SK-N-SH treated with all-trans-retinoic acid at 6 μM for 48 hours (cell line): ENCODE data around the gene STARD10.

Experiments
- ATAC-seq: fragments of 200-7000 bp; cut with Tn5 transposase; 3 replicates; pipeline ENCODE4 v1.9.1; 2020; ENCODE audit warnings: mild to moderate bottlenecking, moderate library complexity
- BACH2 ChIP-seq: fragments of 250-450 bp; sonication (Bioruptor Pico); IDR thresholded peaks from 2 replicates; pipeline ENCODE4 v1.9.0; 2021; ENCODE audit warnings: mild to moderate bottlenecking, borderline replicate concordance
- CSDC2 ChIP-seq: fragments of 250-450 bp; sonication (Bioruptor Pico); IDR thresholded peaks from 2 replicates; pipeline ENCODE4 v1.5.0; 2020; ENCODE audit warnings: mild to moderate bottlenecking, moderate library complexity
- ESRRG ChIP-seq: fragments of 250-450 bp; sonication (Bioruptor Pico); IDR thresholded peaks from 2 replicates; pipeline ENCODE4 v1.6.1; 2021; ENCODE audit warnings: mild to moderate bottlenecking
- GLIS3 ChIP-seq: fragments of 250-450 bp; sonication (Bioruptor Pico); IDR thresholded peaks from 2 replicates; pipeline ENCODE4 v1.5.0; 2020; ENCODE audit warnings: mild to moderate bottlenecking, moderate library complexity
- ISL1 ChIP-seq: fragments of 250-450 bp; sonication (Bioruptor Pico); IDR thresholded peaks from 2 replicates; pipeline ENCODE4 v2.1.2; 2022; ENCODE audit warnings: mild to moderate bottlenecking, moderate library complexity
- OSR1 ChIP-seq: fragments of 250-450 bp; sonication (Bioruptor Pico); IDR thresholded peaks from 2 replicates; pipeline ENCODE4 v1.8.0; 2022; ENCODE audit warnings: moderate library complexity, mild to moderate bottlenecking, inconsistent platforms
- PPARA ChIP-seq: fragments of 250-450 bp; sonication (Bioruptor Pico); IDR thresholded peaks from 2 replicates; pipeline ENCODE4 v1.5.0; 2020; ENCODE audit warnings: mild to moderate bottlenecking, borderline replicate concordance
- RARB ChIP-seq: fragments of 250-450 bp; sonication (Bioruptor Pico); IDR thresholded peaks from 2 replicates; pipeline ENCODE4 v1.8.0; 2021; ENCODE audit warnings: mild to moderate bottlenecking, moderate library complexity
- SNAI2 ChIP-seq: fragments of 250-450 bp; sonication (Bioruptor Pico); IDR thresholded peaks from 2 replicates; pipeline ENCODE4 v1.5.0; 2020; ENCODE audit warnings: mild to moderate bottlenecking, moderate library complexity
- TCF4 ChIP-seq: fragments of 250-450 bp; sonication (Bioruptor Pico); IDR thresholded peaks from 2 replicates; pipeline ENCODE4 v1.8.0; 2021; ENCODE audit warnings: mild to moderate bottlenecking, moderate library complexity, borderline replicate concordance
- TOX ChIP-seq: fragments of 250-450 bp; sonication (Bioruptor Pico); IDR thresholded peaks from 2 replicates; pipeline ENCODE4 v1.8.0; 2021; ENCODE audit warnings: mild to moderate bottlenecking, moderate library complexity, borderline replicate concordance
- ZC3H10 ChIP-seq: fragments of 250-450 bp; sonication (Bioruptor Pico); IDR thresholded peaks from 2 replicates; pipeline ENCODE4 v1.5.1; 2021; ENCODE audit warnings: mild to moderate bottlenecking, moderate library complexity
- ZFP30 ChIP-seq: fragments of 450-650 bp; formaldehyde crosslinking; IDR thresholded peaks from 2 replicates; pipeline ENCODE4 v1.5.0; 2022; ENCODE audit warnings: mild to moderate bottlenecking, moderate library complexity
- ZNF565 ChIP-seq: fragments of 450-650 bp; formaldehyde crosslinking; conservative IDR thresholded peaks from 2 replicates; pipeline ENCODE4 v1.5.0; 2020; ENCODE audit warnings: low read depth, mild to moderate bottlenecking, moderate library complexity
- ZNF70 ChIP-seq: fragments of 450-650 bp; formaldehyde crosslinking; IDR thresholded peaks from 2 replicates; pipeline ENCODE4 v1.5.0; 2020; ENCODE audit warnings: mild to moderate bottlenecking, moderate library complexity
- ZNF8 ChIP-seq: fragments of 450-650 bp; formaldehyde crosslinking; IDR thresholded peaks from 2 replicates; pipeline ENCODE4 v1.5.0; 2020; ENCODE audit warnings: mild to moderate bottlenecking, moderate library complexity
- TF ChIP-seq, protein P1 (sequence below): fragments of 250-450 bp; sonication (Bioruptor Pico); IDR thresholded peaks from 2 replicates; pipeline ENCODE4 v1.8.0; 2020; ENCODE audit warnings: mild to moderate bottlenecking, moderate library complexity, borderline replicate concordance
- TF ChIP-seq, protein P2 (sequence below): fragments of 250-450 bp; sonication (Bioruptor Pico); IDR thresholded peaks from 2 replicates; pipeline ENCODE4 v1.8.0; 2021; ENCODE audit warnings: low read depth, mild to moderate bottlenecking, moderate library complexity, borderline replicate concordance
- TF ChIP-seq, protein P3 (sequence below): fragments of 250-450 bp; sonication (Bioruptor Pico); IDR thresholded peaks from 2 replicates; pipeline ENCODE4 v1.5.1; 2021; ENCODE audit warnings: mild to moderate bottlenecking, moderate library complexity
- TF ChIP-seq, protein P4 (sequence below): fragments of 250-450 bp; sonication (Bioruptor Pico); IDR thresholded peaks from 2 replicates; pipeline ENCODE4 v1.5.1; 2020; ENCODE audit warnings: low read depth, mild to moderate bottlenecking, moderate library complexity
- TF ChIP-seq, protein P5 (sequence below): fragments of 250-450 bp; sonication (Bioruptor Pico); IDR thresholded peaks from 2 replicates; pipeline ENCODE4 v1.5.0; 2020; ENCODE audit warnings: mild to moderate bottlenecking, moderate library complexity

The STARD10 gene

DNA sequence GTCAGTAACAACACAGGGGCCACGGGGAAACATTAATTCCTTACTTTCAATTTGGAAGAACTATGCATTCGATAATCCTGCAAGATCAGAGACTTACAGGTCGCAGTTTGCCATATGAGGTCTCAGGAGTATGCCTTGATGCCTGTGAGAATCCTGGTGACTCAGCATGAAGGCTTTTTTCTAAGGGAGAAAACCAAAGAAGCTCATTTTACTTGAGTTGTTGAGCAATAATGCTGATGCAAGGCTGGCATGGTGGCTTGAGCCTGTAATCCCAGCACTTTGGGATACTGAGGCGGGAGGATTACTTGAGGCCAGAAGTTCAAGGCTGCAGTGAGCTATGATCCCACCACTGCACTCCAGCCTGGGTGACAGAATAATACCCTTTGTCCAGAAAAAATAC lies 46.9 kb upstream of the STARD10 start:
- TF ChIP-seq PPARA (CRISPR knock-in tag) (no peak), ZC3H10 (no peak), ZNF70 (CRISPR knock-in tag) (no peak), ISL1 (CRISPR knock-in tag) (no peak), OSR1 (no peak), GLIS3 (CRISPR knock-in tag) (no peak), TOX (CRISPR knock-in tag) (no peak)
- TF ChIP-seq, protein P1, sequence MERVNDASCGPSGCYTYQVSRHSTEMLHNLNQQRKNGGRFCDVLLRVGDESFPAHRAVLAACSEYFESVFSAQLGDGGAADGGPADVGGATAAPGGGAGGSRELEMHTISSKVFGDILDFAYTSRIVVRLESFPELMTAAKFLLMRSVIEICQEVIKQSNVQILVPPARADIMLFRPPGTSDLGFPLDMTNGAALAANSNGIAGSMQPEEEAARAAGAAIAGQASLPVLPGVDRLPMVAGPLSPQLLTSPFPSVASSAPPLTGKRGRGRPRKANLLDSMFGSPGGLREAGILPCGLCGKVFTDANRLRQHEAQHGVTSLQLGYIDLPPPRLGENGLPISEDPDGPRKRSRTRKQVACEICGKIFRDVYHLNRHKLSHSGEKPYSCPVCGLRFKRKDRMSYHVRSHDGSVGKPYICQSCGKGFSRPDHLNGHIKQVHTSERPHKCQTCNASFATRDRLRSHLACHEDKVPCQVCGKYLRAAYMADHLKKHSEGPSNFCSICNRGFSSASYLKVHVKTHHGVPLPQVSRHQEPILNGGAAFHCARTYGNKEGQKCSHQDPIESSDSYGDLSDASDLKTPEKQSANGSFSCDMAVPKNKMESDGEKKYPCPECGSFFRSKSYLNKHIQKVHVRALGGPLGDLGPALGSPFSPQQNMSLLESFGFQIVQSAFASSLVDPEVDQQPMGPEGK = no peak
- TF ChIP-seq, protein P2, sequence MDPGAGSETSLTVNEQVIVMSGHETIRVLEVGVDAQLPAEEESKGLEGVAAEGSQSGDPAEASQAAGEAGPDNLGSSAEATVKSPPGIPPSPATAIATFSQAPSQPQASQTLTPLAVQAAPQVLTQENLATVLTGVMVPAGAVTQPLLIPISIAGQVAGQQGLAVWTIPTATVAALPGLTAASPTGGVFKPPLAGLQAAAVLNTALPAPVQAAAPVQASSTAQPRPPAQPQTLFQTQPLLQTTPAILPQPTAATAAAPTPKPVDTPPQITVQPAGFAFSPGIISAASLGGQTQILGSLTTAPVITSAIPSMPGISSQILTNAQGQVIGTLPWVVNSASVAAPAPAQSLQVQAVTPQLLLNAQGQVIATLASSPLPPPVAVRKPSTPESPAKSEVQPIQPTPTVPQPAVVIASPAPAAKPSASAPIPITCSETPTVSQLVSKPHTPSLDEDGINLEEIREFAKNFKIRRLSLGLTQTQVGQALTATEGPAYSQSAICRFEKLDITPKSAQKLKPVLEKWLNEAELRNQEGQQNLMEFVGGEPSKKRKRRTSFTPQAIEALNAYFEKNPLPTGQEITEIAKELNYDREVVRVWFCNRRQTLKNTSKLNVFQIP (CRISPR knock-in tag) = no peak
- TF ChIP-seq, protein P3, sequence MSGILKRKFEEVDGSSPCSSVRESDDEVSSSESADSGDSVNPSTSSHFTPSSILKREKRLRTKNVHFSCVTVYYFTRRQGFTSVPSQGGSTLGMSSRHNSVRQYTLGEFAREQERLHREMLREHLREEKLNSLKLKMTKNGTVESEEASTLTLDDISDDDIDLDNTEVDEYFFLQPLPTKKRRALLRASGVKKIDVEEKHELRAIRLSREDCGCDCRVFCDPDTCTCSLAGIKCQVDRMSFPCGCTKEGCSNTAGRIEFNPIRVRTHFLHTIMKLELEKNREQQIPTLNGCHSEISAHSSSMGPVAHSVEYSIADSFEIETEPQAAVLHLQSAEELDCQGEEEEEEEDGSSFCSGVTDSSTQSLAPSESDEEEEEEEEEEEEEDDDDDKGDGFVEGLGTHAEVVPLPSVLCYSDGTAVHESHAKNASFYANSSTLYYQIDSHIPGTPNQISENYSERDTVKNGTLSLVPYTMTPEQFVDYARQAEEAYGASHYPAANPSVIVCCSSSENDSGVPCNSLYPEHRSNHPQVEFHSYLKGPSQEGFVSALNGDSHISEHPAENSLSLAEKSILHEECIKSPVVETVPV (CRISPR knock-in tag) = no peak

DNA sequence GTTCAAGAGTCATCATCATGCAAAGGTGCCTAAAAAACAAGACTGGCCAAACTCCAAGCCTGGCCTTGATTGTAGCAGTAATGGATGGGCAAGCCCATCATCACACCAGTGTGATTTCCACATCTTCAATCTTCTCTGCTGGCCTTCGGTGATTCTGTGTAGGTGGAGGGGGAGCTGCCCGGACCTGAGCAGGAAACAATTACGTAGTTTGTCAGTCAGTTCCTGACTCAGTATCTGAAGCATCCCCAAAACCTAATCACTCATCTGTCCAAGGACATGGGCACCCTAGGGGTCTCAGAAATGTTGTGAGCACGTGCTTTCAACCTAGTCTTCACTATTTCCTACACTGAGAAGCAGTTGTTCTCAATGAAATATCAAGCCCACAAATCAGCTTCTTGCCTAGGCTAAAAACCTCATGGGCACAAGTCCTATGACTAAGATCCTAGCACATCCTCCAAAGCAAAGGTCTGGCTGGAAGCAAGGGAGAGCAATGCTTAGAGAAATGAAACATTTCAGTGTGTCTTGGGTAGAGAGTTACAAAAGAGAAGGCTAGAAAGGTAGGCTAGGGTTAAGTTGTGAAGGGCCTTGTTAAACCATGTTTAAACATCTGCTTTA lies 45.0 kb upstream of the STARD10 start:
- no peak for TF ChIP-seq ISL1 (CRISPR knock-in tag)
- TF ChIP-seq RARB (CRISPR knock-in tag) = no peak
- TF ChIP-seq GLIS3 (CRISPR knock-in tag) = no peak
- TF ChIP-seq, protein P4, sequence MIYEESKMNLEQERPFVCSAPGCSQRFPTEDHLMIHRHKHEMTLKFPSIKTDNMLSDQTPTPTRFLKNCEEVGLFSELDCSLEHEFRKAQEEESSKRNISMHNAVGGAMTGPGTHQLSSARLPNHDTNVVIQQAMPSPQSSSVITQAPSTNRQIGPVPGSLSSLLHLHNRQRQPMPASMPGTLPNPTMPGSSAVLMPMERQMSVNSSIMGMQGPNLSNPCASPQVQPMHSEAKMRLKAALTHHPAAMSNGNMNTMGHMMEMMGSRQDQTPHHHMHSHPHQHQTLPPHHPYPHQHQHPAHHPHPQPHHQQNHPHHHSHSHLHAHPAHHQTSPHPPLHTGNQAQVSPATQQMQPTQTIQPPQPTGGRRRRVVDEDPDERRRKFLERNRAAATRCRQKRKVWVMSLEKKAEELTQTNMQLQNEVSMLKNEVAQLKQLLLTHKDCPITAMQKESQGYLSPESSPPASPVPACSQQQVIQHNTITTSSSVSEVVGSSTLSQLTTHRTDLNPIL (CRISPR knock-in tag) = no peak
- no peak for ATAC-seq

More for the DNA sequence above, 46.9 kb upstream of the STARD10 start:
- ATAC-seq = 0 out of 3 replicates have a peak, but pooled peaks have one; percentile 29

DNA sequence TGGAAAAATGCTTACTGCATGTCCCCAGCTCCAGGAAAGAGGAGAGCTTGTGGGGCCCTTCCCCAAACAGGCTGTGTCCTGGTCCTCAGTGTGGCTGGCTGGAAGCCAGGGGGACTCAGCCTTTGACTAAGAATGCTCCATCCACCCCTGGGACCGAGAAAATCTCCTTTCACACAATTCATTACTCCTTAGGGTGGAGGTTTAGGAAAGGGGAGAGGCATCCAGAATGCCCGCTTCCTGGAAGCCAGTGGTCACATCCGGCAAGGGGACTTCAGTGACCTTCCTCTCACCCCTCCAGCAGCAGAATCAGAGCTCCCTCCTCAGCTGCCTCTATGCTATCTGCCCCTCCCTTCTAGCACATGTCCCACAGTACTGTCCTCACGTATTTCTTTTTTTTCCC lies 42.3 kb upstream of the STARD10 start:
- no peak for ATAC-seq
- TF ChIP-seq, protein P3 (CRISPR knock-in tag) = no peak
- TF ChIP-seq SNAI2 (no peak), BACH2 (CRISPR knock-in tag) (no peak), ZNF8 (CRISPR knock-in tag) (no peak), OSR1 (no peak), ZNF565 (CRISPR knock-in tag) (no peak), CSDC2 (CRISPR knock-in tag) (no peak), PPARA (CRISPR knock-in tag) (no peak), RARB (CRISPR knock-in tag) (no peak), ZFP30 (CRISPR knock-in tag) (no peak), ESRRG (CRISPR knock-in tag) (no peak), TCF4 (CRISPR knock-in tag) (no peak)
- TF ChIP-seq, protein P5, sequence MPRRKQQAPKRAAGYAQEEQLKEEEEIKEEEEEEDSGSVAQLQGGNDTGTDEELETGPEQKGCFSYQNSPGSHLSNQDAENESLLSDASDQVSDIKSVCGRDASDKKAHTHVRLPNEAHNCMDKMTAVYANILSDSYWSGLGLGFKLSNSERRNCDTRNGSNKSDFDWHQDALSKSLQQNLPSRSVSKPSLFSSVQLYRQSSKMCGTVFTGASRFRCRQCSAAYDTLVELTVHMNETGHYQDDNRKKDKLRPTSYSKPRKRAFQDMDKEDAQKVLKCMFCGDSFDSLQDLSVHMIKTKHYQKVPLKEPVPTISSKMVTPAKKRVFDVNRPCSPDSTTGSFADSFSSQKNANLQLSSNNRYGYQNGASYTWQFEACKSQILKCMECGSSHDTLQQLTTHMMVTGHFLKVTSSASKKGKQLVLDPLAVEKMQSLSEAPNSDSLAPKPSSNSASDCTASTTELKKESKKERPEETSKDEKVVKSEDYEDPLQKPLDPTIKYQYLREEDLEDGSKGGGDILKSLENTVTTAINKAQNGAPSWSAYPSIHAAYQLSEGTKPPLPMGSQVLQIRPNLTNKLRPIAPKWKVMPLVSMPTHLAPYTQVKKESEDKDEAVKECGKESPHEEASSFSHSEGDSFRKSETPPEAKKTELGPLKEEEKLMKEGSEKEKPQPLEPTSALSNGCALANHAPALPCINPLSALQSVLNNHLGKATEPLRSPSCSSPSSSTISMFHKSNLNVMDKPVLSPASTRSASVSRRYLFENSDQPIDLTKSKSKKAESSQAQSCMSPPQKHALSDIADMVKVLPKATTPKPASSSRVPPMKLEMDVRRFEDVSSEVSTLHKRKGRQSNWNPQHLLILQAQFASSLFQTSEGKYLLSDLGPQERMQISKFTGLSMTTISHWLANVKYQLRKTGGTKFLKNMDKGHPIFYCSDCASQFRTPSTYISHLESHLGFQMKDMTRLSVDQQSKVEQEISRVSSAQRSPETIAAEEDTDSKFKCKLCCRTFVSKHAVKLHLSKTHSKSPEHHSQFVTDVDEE (CRISPR knock-in tag) = no peak
- TF ChIP-seq, protein P4 (CRISPR knock-in tag) = no peak
